Measurements from ENCODE around the gene IL15. TPM values are rescaled to one million over a fixed set of nuclear protein-coding genes. Genes with fewer than 3 reads are reported as not detected.
"Not testable (repeated sequence)": the region's sequence is repeated elsewhere in the genome, so short reads cannot be mapped to it uniquely, and the experiment has no call there.

IL15 gene, protein sequence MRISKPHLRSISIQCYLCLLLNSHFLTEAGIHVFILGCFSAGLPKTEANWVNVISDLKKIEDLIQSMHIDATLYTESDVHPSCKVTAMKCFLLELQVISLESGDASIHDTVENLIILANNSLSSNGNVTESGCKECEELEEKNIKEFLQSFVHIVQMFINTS
- 2.5 TPM for polyA plus RNA-seq (ENCODE audit: insufficient read length)
- long read RNA-seq, donor 1, partial matches to known transcripts = 0 of 1 reads
- long read RNA-seq, donor 1, other reads (novel, unspliced or antisense) = 0 of 1 reads
- long read RNA-seq, donor 2 = 0 reads
- long read RNA-seq, donor 3 = 0 reads
- long read RNA-seq, donor 4 = 0 reads
- long read RNA-seq, donor 5 = 0 reads
- long read RNA-seq, donor 6 = 0 reads
- long read RNA-seq, donor 7 = 0 reads
- long read RNA-seq, donor 8 = 0 reads

DNA sequence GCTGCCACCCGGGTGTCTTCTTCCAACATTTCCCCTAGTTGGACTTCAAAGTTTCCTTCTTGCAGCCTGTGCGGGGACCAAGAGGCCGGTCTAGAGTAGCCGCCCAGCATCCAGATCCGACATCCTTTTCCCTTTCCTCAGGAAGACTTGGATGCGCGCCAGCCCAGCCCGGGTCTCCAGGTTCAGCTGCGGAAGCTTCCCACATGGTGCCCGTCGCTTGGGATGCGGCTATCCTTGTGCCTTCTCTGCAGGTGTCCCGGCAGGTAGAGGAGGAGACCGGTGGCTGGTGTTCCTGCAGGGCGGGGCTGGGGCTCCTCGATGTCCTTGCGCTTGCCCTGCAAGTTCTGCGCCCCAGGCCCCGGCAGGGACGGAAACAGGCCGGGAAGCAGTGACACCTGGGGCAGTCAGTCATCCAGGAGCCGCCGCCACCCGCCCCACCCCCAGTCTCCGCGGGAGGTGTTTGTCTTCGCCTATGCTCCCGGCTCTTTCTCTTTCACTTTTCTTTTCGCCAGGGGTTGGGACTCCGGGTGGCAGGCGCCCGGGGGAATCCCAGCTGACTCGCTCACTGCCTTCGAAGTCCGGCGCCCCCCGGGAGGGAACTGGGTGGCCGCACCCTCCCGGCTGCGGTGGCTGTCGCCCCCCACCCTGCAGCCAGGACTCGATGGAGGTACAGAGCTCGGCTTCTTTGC lies at the start of gene IL15:
TSS of gene IL15 (plus strand) at position 502 of the 689 bp plus-strand sequence. CDS start 82,882 bp downstream, outside the sequence.
- DNase-seq = peak; percentile 50

DNA sequence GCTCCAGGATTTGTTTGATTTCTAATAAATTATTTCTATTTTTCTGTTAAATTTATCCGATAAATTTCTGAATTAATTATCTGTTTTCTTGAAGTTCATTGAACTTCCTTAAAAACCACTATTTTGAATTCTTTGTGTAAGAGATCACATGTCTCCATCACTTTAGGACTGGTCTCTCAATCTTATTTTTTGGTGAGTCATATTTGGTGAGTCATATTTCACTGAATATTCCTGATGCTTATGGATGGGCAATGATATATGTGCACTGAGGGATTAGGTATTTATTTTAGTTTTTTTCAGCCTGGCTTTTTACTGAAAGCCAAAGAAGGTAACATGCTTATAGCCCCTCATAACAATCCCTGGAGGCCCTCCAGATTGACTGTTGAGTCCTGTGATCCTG lies 48.5 kb upstream of the IL15 start:
- no peak for DNase-seq

DNA sequence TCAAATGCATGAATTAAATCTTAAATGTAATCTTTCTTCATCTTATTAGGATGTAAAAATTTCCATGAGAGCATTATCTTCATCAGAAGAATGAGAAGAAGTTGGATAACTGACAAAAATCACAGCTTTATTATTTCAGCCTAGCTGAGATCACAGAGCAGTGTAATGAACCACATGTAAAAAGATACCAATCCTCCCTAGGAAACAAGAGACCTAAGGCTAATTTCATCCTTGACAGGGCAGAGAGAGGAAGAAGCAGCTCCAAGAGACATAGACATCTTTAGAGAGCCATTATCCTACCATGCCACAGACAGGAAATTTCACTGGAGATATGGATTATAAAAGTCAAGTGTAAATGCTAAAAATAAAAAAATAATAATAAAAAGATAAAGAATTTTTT lies 40.9 kb upstream of the IL15 start:
- DNase-seq = peak; percentile 41

- DNase-seq = no peak
Measured at GRCh38 chr4:141599853-141600252, 36.5 kb upstream of the IL15 start.

GRCh38 chr4:141604683-141605082 lies 31.7 kb upstream of the IL15 start:
- DNase-seq = not testable (repeated sequence)

DNA sequence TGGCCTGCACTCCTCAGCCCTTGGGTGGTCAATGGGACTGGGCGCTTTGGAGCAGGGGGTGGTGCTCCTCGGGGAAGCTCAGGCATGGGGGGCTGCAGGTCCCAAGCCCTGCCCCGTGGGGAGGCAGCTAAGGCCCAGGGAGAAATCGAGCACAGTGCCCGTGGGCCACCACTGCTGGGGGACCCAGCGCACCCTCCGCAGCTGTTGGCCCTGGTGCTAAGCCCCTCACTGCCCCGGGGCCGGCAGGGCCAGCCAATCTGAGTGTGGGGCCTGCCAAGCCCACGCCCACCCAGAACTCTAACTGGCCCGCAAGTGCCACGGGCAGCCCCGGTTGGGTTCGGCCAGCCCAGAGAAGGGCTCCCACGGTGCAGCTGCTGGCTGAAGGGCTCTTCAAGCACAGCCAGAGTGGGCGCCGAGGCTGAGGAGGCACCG lies 30.9 kb upstream of the IL15 start:
- no peak for DNase-seq

GRCh38 chr4:141609243-141609642 lies 27.1 kb upstream of the IL15 start:
- no peak for DNase-seq

- no peak for DNase-seq
Measured at GRCh38 chr4:141610365-141610764, 26.0 kb upstream of the IL15 start.

GRCh38 chr4:141614878-141615586 lies 21.4 kb upstream of the IL15 start:
- no peak for DNase-seq

- not testable (repeated sequence) for DNase-seq
Measured at GRCh38 chr4:141615587-141615918, 20.8 kb upstream of the IL15 start.

GRCh38 chr4:141620715-141621114 lies 15.7 kb upstream of the IL15 start:
- no peak for DNase-seq

DNA sequence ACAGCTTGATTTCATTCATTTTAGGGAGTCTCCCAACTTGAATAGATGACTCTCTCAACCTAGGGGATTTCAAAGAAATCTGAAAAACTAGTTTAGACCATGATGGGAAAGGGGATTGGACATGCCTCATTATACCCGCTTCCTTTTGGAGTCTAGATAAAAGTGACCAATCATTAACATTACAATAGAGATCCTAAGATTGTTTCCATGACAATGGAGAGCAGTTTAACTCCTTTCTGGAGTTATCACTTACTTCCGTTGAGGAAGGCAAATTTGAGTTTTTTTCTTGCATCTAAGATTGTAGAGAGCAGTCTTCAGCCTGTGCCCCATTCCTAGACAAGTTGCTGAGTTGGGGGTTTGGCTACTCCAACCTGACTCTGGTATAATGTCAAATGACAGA lies 11.4 kb upstream of the IL15 start:
- DNase-seq = no peak

GRCh38 chr4:141630854-141631253 lies 5.5 kb upstream of the IL15 start:
- DNase-seq = no peak

GRCh38 chr4:141635736-141636081 lies 674 bp upstream of the IL15 start:
- DNase-seq = no peak

GRCh38 chr4:141636771-141637460 lies 533 bp downstream of the IL15 start:
- DNase-seq = peak; percentile 35

- no peak for DNase-seq
Measured at GRCh38 chr4:141637565-141637964, 1.2 kb downstream of the IL15 start.

- DNase-seq = no peak
Measured at GRCh38 chr4:141638230-141638629, 1.8 kb downstream of the IL15 start.

- no peak for DNase-seq
Measured at GRCh38 chr4:141640696-141641095, 4.3 kb downstream of the IL15 start.

- no peak for DNase-seq
Measured at GRCh38 chr4:141642063-141642462, 5.7 kb downstream of the IL15 start.

DNA sequence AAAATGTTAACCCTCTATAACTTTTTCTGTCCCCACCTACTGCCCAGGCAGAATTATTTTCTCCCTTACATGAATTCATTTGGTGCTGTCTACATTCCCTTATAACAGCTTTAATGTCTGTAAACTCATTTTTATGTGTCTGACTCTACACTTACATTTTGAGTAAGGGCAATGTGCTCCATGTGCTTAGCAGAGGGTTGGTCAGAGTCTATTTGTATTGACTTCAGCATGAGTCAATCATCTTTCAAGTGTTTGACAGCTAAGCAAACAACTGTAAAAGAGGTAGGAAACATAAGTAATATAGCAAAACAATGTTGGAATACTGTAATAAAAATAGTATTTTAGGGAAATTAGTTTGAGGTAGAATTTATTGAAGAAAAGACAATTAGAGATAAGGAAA lies 6.3 kb downstream of the IL15 start:
- no peak for DNase-seq

GRCh38 chr4:141643557-141643956 lies 7.2 kb downstream of the IL15 start:
- no peak for DNase-seq

DNA sequence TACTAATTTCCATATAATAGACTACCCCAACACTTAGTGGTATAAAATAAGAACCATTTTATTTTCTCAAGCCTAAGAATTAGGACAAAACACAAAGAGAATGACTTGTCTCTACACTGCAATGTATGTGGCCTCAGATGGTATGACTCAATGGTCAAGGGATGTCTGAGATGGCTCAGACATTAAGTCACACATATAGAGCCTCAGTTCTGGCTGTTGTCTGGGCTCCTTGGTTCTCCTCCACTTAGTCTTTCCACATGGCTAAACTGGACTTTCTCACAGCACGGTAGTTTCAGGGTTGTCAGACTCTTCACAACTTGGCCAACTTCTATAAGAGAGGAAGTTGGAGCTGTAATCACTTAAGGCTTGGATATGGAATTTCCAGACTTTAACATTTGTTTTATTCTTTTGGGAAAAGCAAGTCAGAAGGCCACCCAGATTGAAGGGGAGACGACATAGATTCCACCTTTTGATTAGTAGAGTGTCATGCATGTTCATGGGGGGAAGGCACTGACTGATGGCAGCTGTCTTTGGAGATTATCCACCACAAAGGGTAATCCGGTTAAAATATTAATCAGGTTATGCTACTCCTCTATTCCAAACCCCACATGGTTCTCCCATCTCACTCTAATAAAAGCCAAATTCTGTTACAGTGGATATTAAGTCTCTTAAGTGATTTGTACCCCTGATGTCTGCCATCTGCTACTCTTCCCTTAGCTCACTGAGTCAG lies 9.4 kb downstream of the IL15 start:
- DNase-seq = no peak
